A549 (cell line): ENCODE data around the gene CLEC4E.

Source experiments
- BHLHE40 ChIP-seq: IDR thresholded peaks from 2 replicates; pipeline ENCODE4 v1.6.1; 2012; ENCODE audit warnings: low read depth, low read length, inconsistent platforms
- CHD2 ChIP-seq: fragments of 150-350 bp; IDR thresholded peaks from 2 replicates; pipeline ENCODE4 v1.6.1; 2014; ENCODE audit warnings: low read length; ENCODE audit not compliant: partially characterized antibody
- CTCF ChIP-seq: fragments of >200 bp; sonication (Bioruptor Twin); formaldehyde crosslinking; IDR thresholded peaks from 3 replicates; pipeline ENCODE4 v1.5.1; 2016
- E2F6 ChIP-seq: IDR thresholded peaks from 2 replicates; pipeline ENCODE4 v1.6.1; 2012; ENCODE audit warnings: low read depth, borderline replicate concordance
- ESRRA ChIP-seq: fragments of 150-350 bp; IDR thresholded peaks from 2 replicates; pipeline ENCODE4 v1.6.1; 2014; ENCODE audit warnings: mild to moderate bottlenecking, low read length, borderline replicate concordance
- FOSL2 ChIP-seq, 2 experiments: fragments of 450-650 bp in 1 of 2; fragments of >200 bp in 1 of 2; sonication (Bioruptor Twin) in 1 of 2; formaldehyde crosslinking; IDR thresholded peaks; 2 replicates each; pipeline versions ENCODE4 v1.5.0 to v1.6.1; 2016 to 2020; ENCODE audit warnings: mild to moderate bottlenecking in 1 of 2, moderate library complexity in 1 of 2
- JUNB ChIP-seq: fragments of >200 bp; sonication (Bioruptor Twin); formaldehyde crosslinking; IDR thresholded peaks from 2 replicates; pipeline ENCODE4 v1.6.1; 2016
- MAX ChIP-seq: IDR thresholded peaks from 2 replicates; pipeline ENCODE4 v1.6.1; 2012
- POLR2A ChIP-seq: IDR thresholded peaks from 2 replicates; pipeline ENCODE4 v1.6.1; 2012; ENCODE audit warnings: mild to moderate bottlenecking, low read length
- RAD21 ChIP-seq, 2 experiments: fragments of >200 bp in 1 of 2; sonication (Bioruptor Twin) in 1 of 2; formaldehyde crosslinking in 1 of 2; IDR thresholded peaks in 1 of 2; conservative IDR thresholded peaks in 1 of 2; 2 replicates in 1 of 2; 3 replicates in 1 of 2; pipeline ENCODE4 v1.6.1; 2012 to 2018; ENCODE audit warnings: inconsistent platforms in 1 of 2
- REST ChIP-seq: fragments of 200-600 bp; sonication (generic); IDR thresholded peaks from 2 replicates; pipeline ENCODE4 v1.6.1; 2016; ENCODE audit warnings: antibody characterized with exemption, mild to moderate bottlenecking, moderate library complexity
- USF2 ChIP-seq: fragments of 450-650 bp; IDR thresholded peaks from 2 replicates; pipeline ENCODE4 v1.6.1; 2014; ENCODE audit warnings: antibody characterized with exemption

GRCh38 chr12:8519171-8519570 lies 21.5 kb downstream of the CLEC4E start:
- TF ChIP-seq CTCF (no peak), RAD21 (conservative IDR thresholded peaks at IDR 0.05 in 1 of 2, IDR thresholded peaks at IDR 0.05 in 1 of 2) (no peak), POLR2A (no peak), CHD2 (no peak), E2F6 (no peak), REST (no peak), MAX (no peak), ESRRA (no peak), FOSL2 (IDR thresholded peaks at IDR 0.05) (no peak), FOSL2 (CRISPR knock-in tag; IDR thresholded peaks at IDR 0.05) (no peak), BHLHE40 (no peak), JUNB (no peak), USF2 (no peak)
